Measurements from ENCODE around the gene CNTFR.

DNA sequence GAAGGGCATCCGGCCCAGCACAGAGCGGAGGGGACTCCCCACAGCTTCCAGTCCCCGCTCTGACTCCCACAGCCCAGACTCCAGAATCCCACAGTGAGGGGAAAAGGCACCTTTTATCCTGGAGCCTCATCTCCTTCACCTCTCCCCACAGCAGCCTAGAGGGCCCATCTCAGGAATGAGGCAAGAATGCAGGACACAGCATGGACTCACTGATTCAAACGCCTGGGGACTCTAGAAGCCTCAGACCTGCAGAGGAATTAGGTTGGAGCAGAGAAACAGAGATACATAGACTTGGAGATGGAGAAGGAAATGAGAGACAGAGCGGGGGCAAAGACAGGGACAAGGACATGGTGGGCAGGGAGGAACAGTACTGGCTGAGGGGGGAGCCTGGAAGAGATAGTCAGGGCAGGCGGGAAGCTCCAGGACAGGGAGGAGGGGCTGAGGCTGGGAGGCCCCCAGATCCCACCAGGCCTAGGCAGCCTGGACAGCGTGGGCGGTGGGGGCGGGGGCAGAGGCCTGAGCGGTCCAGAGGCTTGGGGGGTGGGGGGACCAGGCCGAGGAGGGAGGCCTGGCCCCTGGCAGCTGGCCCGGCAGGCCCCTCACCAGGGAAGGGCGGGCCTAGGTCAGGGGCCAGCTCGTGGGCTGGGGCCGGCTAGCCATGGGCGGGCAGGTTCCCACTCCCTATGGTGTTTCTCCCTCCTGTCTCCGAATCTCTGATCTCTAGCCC is 15.8 kb downstream of the CNTFR start:
- no peak for TF ChIP-seq POLR2A (IDR thresholded peaks at IDR 0.05)
- TF ChIP-seq, protein P1, sequence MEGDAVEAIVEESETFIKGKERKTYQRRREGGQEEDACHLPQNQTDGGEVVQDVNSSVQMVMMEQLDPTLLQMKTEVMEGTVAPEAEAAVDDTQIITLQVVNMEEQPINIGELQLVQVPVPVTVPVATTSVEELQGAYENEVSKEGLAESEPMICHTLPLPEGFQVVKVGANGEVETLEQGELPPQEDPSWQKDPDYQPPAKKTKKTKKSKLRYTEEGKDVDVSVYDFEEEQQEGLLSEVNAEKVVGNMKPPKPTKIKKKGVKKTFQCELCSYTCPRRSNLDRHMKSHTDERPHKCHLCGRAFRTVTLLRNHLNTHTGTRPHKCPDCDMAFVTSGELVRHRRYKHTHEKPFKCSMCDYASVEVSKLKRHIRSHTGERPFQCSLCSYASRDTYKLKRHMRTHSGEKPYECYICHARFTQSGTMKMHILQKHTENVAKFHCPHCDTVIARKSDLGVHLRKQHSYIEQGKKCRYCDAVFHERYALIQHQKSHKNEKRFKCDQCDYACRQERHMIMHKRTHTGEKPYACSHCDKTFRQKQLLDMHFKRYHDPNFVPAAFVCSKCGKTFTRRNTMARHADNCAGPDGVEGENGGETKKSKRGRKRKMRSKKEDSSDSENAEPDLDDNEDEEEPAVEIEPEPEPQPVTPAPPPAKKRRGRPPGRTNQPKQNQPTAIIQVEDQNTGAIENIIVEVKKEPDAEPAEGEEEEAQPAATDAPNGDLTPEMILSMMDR (IDR thresholded peaks at IDR 0.05), result no peak
